ENCODE results near the gene WNK4.

The WNK4 gene

DNA sequence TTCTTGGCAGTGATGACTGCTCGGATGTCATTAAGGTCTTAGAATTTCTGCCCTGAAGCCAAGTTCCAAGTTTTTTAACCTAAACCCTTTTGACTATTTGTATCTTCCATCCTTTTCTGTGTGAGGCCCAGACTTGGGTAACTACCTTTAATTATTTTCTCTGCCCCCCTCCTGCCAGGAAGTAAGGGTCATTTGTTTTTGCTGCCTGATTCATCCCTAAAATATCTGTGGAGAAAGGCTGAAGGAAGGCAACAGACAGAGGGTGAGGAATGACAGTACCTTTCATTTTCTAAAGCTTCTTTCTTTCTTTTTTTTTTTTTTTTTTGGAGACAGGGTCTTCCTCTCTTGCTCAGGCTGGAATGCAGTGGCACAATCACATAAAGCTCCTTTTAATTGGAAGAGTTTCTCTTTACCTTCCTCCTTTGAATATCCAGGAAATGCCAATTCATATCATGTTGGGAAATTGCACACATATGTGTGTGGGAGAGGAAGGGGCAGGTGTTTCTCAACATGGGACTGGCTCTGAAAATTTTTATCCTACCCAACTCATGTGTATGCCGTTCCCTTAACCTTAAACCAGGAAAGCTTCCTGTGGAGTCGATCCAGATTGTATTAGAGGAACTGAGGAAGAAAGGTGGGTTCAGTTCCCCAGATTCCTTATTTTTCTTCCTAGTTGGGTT lies 6.2 kb upstream of the WNK4 start:
- H3K27ac ChIP-seq (ENCODE audit: low read depth, low read length), result no peak overlapping the region
- peaks cover 31% of the 10 kb centered on the region for H3K36me3 ChIP-seq (ENCODE audit: insufficient read depth, low read length)
- H3K9me3 ChIP-seq (ENCODE audit: low read length), result no peaks in the 10 kb centered on the region
- H3K9ac ChIP-seq (ENCODE audit: low read length), result peak overlapping the region; percentile 89
- H3K27me3 ChIP-seq (ENCODE audit: control insufficient read depth in 1 of 2, insufficient read depth in 2 of 2, low read length in 2 of 2), result no peaks in the 10 kb centered on the region
- H3K4me1 ChIP-seq (ENCODE audit: insufficient read depth, low read length), result peaks cover 7% of the 10 kb centered on the region
- peak overlapping the region in 1 of 2 donors; percentile 82 for H3K4me3 ChIP-seq (ENCODE audit: low read depth in 1 of 2, low read length in 2 of 2)

GRCh38 chr17:42775534-42776098 lies 4.8 kb upstream of the WNK4 start:
- no peak overlapping the region for H3K9ac ChIP-seq (ENCODE audit: low read length)
- no peak overlapping the region for H3K27ac ChIP-seq (ENCODE audit: low read depth, low read length)
- H3K27me3 ChIP-seq (ENCODE audit: control insufficient read depth in 1 of 2, insufficient read depth in 2 of 2, low read length in 2 of 2), result peaks cover 0 to 6% of the 10 kb centered on the region in 2 donors

DNA sequence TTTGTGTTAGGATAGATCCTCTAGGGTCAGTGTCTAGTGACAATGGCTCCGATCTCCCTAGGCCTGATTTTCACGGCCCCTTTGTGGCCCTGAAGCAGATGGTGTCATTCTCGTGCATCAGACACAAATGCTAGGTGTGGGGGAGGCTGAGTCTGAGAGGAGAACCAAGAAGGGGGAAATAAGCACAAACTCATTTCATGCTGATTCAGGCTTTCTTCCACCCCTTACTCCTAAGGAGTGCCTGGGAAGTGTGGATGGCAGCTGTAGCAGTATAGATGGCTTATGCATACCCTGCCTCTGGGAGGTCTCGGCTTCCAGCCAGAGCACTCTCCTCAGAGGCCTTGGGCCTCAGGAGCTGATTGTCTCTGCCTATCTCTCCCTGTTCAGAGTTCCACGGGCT lies 1.8 kb upstream of the WNK4 start:
- Histone ChIP-seq H3K4me3 (ENCODE audit: low read depth in 1 of 2, low read length in 2 of 2) (no peak overlapping the region), H3K27ac (ENCODE audit: low read depth, low read length) (no peak overlapping the region), H3K4me1 (ENCODE audit: insufficient read depth, low read length) (peaks cover 17% of the 10 kb centered on the region), H3K9me3 (ENCODE audit: low read length) (no peaks in the 10 kb centered on the region), H3K36me3 (ENCODE audit: insufficient read depth, low read length) (peaks cover 37% of the 10 kb centered on the region), H3K9ac (ENCODE audit: low read length) (no peak overlapping the region), H3K27me3 (ENCODE audit: control insufficient read depth in 1 of 2, insufficient read depth in 2 of 2, low read length in 2 of 2) (peaks cover 25 to 35% of the 10 kb centered on the region in 2 donors)

More at GRCh38 chr17:42775534-42776098, 4.8 kb upstream of the WNK4 start:
- Histone ChIP-seq H3K36me3 (ENCODE audit: insufficient read depth, low read length) (peaks cover 37% of the 10 kb centered on the region), H3K4me3 (ENCODE audit: low read depth in 1 of 2, low read length in 2 of 2) (no peak overlapping the region), H3K9me3 (ENCODE audit: low read length) (no peaks in the 10 kb centered on the region), H3K4me1 (ENCODE audit: insufficient read depth, low read length) (peaks cover 13% of the 10 kb centered on the region)

DNA sequence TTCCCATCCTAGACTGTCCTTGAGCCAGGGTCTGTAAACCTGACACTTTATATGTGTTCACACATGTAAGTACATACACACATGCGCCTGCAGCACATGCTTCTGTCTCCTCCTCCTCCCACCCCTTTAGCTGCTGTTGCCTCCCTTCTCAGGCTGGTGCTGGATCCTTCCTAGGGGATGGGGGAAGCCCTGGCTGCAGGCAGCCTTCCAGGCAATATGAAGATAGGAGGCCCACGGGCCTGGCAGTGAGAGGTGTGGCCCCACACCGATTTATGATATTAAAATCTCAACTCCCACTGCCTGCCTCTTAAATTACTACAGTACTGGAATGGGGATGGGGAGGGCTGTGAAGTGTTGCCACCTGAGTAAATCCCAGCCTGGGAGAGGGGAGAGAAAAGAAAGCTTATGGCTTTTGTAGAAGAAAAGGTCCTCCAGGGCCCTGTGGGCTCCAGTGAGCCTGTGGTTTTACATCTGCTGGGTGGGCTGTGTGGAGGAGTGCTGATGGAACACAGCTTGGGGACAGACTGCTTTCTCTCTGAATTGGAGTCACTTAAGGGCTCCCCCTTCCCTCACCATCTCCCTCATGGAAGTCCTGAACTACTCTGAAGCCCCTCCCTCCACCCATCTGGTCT lies 990 bp upstream of the WNK4 start:
- Histone ChIP-seq H3K9me3 (ENCODE audit: low read length) (no peaks in the 10 kb centered on the region), H3K4me3 (ENCODE audit: low read depth in 1 of 2, low read length in 2 of 2) (no peak overlapping the region), H3K27me3 (ENCODE audit: control insufficient read depth in 1 of 2, insufficient read depth in 2 of 2, low read length in 2 of 2) (peaks cover 33 to 44% of the 10 kb centered on the region in 2 donors), H3K9ac (ENCODE audit: low read length) (no peak overlapping the region), H3K27ac (ENCODE audit: low read depth, low read length) (no peak overlapping the region), H3K36me3 (ENCODE audit: insufficient read depth, low read length) (peaks cover 37% of the 10 kb centered on the region), H3K4me1 (ENCODE audit: insufficient read depth, low read length) (peaks cover 10% of the 10 kb centered on the region)

- H3K9ac ChIP-seq (ENCODE audit: low read length), result no peak overlapping the region
- H3K27me3 ChIP-seq (ENCODE audit: control insufficient read depth in 1 of 2, insufficient read depth in 2 of 2, low read length in 2 of 2), result peaks cover 49 to 60% of the 10 kb centered on the region in 2 donors
- peaks cover 10% of the 10 kb centered on the region for H3K4me1 ChIP-seq (ENCODE audit: insufficient read depth, low read length)
- H3K4me3 ChIP-seq (ENCODE audit: low read depth in 1 of 2, low read length in 2 of 2), result peak overlapping the region in 1 of 2 donors; percentile 4
- no peak overlapping the region for H3K27ac ChIP-seq (ENCODE audit: low read depth, low read length)
- peaks cover 24% of the 10 kb centered on the region for H3K36me3 ChIP-seq (ENCODE audit: insufficient read depth, low read length)
- H3K9me3 ChIP-seq (ENCODE audit: low read length), result no peaks in the 10 kb centered on the region
Observed at GRCh38 chr17:42780851-42781638, 635 bp downstream of the WNK4 start.

DNA sequence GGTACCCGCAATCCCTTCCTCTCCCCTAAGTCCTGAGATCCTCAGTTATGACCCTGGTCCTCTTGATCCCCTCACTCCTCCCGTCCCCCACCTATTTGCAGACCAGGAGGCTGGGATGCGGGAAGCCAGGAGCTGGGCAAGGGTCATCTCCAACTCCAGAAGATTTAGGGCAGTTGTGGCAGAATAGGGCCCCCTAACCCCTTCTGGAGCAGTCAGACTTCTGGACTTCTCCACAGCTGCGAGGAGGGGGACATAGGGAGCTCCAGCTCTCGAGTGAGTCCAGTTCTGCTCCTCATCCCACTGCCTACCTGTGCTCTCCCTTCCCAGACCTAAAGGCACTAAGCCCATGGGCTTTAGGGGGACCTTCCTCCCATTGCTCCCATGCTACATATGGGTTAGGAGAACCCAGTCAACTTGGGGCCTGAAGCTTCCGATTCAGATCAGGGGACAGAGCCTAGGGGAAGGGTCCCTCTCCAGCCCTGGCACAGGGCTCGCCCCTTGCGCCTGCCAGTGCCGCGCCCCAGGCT lies 1.3 kb downstream of the WNK4 start:
- peaks cover 56 to 66% of the 10 kb centered on the region in 2 donors for H3K27me3 ChIP-seq (ENCODE audit: control insufficient read depth in 1 of 2, insufficient read depth in 2 of 2, low read length in 2 of 2)

GRCh38 chr17:42782166-42783061 lies 2.0 kb downstream of the WNK4 start:
- H3K27me3 ChIP-seq (ENCODE audit: control insufficient read depth in 1 of 2, insufficient read depth in 2 of 2, low read length in 2 of 2), result peaks cover 63 to 73% of the 10 kb centered on the region in 2 donors
- H3K9ac ChIP-seq (ENCODE audit: low read length), result no peak overlapping the region
- peaks cover 10% of the 10 kb centered on the region for H3K4me1 ChIP-seq (ENCODE audit: insufficient read depth, low read length)
- H3K9me3 ChIP-seq (ENCODE audit: low read length), result no peaks in the 10 kb centered on the region
- peaks cover 22% of the 10 kb centered on the region for H3K36me3 ChIP-seq (ENCODE audit: insufficient read depth, low read length)
- H3K27ac ChIP-seq (ENCODE audit: low read depth, low read length), result no peak overlapping the region
- H3K4me3 ChIP-seq (ENCODE audit: low read depth in 1 of 2, low read length in 2 of 2), result no peak overlapping the region

More for the DNA sequence above, 1.3 kb downstream of the WNK4 start:
- no peak overlapping the region for H3K9ac ChIP-seq (ENCODE audit: low read length)
- no peak overlapping the region for H3K4me3 ChIP-seq (ENCODE audit: low read depth in 1 of 2, low read length in 2 of 2)
- no peak overlapping the region for H3K27ac ChIP-seq (ENCODE audit: low read depth, low read length)
- peaks cover 10% of the 10 kb centered on the region for H3K4me1 ChIP-seq (ENCODE audit: insufficient read depth, low read length)
- peaks cover 22% of the 10 kb centered on the region for H3K36me3 ChIP-seq (ENCODE audit: insufficient read depth, low read length)
- no peaks in the 10 kb centered on the region for H3K9me3 ChIP-seq (ENCODE audit: low read length)

DNA sequence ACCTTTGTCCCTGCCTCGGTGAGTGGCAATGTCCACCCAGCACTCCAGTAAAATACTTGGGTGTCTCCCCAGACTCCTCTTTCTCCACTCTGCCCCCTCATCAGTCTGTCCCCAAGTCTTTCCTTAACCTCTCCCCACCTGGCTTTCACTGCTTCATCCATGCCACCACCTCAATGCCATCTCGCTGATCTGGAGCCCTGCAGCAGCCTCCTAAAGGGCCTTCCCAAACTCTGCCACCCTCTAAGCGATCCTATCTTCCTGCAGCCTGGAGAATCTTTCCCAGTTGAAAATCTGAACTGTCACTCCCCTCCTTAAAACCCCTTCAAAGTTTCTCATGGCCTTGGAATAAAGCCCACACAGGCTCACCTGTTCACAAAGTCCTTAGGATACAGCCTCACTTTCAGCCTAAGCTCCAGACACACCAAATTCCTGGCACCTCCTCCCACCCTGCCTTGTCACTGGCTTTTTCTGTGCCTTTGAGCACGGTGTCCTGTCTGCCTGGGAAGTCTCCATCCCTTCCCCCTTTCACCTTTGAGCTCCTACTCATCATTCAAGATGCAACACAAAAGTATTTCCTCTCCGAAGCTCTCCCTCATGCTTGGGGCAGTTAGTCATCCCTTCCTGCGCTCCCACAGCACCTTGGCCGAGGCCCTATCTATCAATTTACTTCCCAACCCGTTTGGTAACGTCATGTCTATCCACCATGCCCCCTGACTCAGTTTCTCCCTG lies 2.8 kb downstream of the WNK4 start:
- Histone ChIP-seq H3K27ac (ENCODE audit: low read depth, low read length) (no peak overlapping the region), H3K4me1 (ENCODE audit: insufficient read depth, low read length) (peaks cover 10% of the 10 kb centered on the region), H3K9ac (ENCODE audit: low read length) (no peak overlapping the region), H3K4me3 (ENCODE audit: low read depth in 1 of 2, low read length in 2 of 2) (no peak overlapping the region), H3K9me3 (ENCODE audit: low read length) (no peaks in the 10 kb centered on the region), H3K27me3 (ENCODE audit: control insufficient read depth in 1 of 2, insufficient read depth in 2 of 2, low read length in 2 of 2) (peaks cover 66 to 81% of the 10 kb centered on the region in 2 donors), H3K36me3 (ENCODE audit: insufficient read depth, low read length) (peaks cover 15% of the 10 kb centered on the region)

- peaks cover 9% of the 10 kb centered on the region for H3K36me3 ChIP-seq (ENCODE audit: insufficient read depth, low read length)
- peaks cover 10% of the 10 kb centered on the region for H3K4me1 ChIP-seq (ENCODE audit: insufficient read depth, low read length)
- H3K9ac ChIP-seq (ENCODE audit: low read length), result no peak overlapping the region
- H3K27me3 ChIP-seq (ENCODE audit: control insufficient read depth in 1 of 2, insufficient read depth in 2 of 2, low read length in 2 of 2), result peaks cover 66 to 81% of the 10 kb centered on the region in 2 donors
- H3K9me3 ChIP-seq (ENCODE audit: low read length), result no peaks in the 10 kb centered on the region
- H3K27ac ChIP-seq (ENCODE audit: low read depth, low read length), result no peak overlapping the region
- no peak overlapping the region for H3K4me3 ChIP-seq (ENCODE audit: low read depth in 1 of 2, low read length in 2 of 2)
Observed at GRCh38 chr17:42783791-42784138, 3.4 kb downstream of the WNK4 start.

DNA sequence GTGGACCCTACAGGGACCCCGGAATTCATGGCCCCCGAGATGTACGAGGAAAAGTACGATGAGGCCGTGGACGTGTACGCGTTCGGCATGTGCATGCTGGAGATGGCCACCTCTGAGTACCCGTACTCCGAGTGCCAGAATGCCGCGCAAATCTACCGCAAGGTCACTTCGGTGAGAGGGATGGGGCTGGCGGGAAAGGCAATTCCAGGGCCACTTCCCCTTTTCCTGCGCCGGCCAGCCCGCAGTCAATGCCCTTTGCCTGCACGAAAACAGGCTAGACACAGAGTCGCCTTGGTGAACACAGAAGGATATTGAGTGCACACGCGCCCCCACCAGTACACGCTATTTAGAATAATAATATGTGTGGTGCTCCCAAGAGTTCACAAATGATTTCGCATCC lies 4.0 kb downstream of the WNK4 start:
- Histone ChIP-seq H3K27ac (ENCODE audit: low read depth, low read length) (no peak overlapping the region), H3K9ac (ENCODE audit: low read length) (no peak overlapping the region), H3K27me3 (ENCODE audit: control insufficient read depth in 1 of 2, insufficient read depth in 2 of 2, low read length in 2 of 2) (peaks cover 66 to 81% of the 10 kb centered on the region in 2 donors), H3K36me3 (ENCODE audit: insufficient read depth, low read length) (peaks cover 4% of the 10 kb centered on the region), H3K4me3 (ENCODE audit: low read depth in 1 of 2, low read length in 2 of 2) (no peak overlapping the region), H3K4me1 (ENCODE audit: insufficient read depth, low read length) (peaks cover 10% of the 10 kb centered on the region), H3K9me3 (ENCODE audit: low read length) (no peaks in the 10 kb centered on the region)

Measured in muscle layer of colon (tissue), 2 donors.